Measurements from ENCODE around the gene ACOT11. TPM values are rescaled to one million over a fixed set of nuclear protein-coding genes. Genes with fewer than 3 reads are reported as not detected.

The ACOT11 gene
- total RNA-seq, 3 donors from 2014 or later = 0.25 to 0.35 (median 0.34) TPM

DNA sequence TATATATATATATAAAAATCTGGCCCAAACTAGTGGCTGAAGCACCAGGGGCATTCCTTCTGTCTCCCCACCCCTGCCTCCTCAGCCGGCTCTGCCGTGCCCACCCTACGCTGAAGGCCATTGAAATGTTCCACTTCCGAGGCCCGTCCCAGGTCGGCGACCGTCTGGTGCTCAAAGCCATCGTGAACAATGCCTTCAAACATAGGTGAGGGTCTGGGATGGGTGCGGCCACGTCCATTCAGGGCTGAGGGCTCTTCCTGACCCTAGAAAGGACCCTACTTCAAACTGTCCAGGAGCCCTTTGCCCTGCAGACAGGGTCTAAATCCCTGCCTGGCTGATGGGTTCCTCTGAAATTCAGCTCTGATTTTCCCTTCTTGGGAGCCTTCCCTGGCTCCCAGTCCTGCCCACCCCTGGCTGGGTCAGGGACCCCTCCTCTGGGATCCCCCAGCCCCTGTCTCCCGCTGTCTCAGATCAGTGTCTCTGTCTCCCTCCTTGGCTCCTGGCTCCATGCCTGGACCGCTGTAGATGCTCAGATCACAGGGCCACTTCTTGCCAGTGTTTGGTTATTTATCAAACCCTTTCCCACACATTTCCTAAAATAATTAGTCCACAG lies 51.3 kb downstream of the ACOT11 start:
- Mint-ChIP-seq H3K4me3 (no peak overlapping the region), H3K9me3 (no peaks in the 10 kb centered on the region), H3K36me3 (ENCODE audit: insufficient read depth) (no peaks in the 10 kb centered on the region), H3K4me1 (ENCODE audit: low read depth) (peaks cover 2% of the 10 kb centered on the region), H3K27me3 (ENCODE audit: low read depth) (no peaks in the 10 kb centered on the region)
- ATAC-seq = no peak
- no peak for DNase-seq

DNA sequence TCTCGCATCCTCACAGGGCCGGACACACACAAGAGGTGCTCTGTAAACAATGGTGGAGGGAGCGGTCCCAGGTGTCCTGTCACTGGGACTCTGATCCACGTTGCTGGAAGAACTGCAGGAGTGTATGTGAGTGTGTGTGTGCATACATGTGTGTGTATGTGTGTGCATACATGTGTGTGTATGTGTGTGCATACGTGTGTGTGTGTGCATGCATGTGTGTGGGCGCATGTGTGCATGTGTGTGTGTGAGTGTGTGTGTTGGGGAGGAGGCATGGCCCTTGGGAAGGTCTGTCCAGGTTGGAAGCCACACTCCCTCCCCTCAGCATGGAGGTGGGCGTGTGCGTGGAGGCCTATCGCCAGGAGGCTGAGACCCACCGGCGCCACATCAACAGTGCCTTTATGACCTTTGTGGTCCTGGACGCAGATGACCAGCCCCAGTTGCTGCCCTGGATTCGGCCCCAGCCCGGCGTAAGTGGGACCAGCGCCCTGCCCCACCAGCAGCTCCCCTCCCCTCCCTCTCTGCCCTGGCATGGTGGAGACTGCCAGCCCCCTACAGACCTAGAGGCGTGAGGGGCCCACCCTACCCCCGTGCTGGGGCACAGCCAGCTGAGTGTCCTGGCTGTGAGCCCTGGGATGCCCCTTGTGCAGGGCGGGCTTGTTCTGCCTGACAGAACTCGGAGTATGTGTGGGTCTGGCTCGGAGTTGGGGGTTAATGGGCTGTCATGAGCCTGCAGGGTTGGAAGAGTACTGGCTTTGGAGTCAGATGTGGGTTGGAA lies 53.1 kb downstream of the ACOT11 start:
- Mint-ChIP-seq H3K4me3 (no peak overlapping the region), H3K36me3 (ENCODE audit: insufficient read depth) (no peaks in the 10 kb centered on the region), H3K27me3 (ENCODE audit: low read depth) (no peaks in the 10 kb centered on the region), H3K4me1 (ENCODE audit: low read depth) (peaks cover 13% of the 10 kb centered on the region), H3K9me3 (no peaks in the 10 kb centered on the region)
- no peak for DNase-seq
- no peak for ATAC-seq

DNA sequence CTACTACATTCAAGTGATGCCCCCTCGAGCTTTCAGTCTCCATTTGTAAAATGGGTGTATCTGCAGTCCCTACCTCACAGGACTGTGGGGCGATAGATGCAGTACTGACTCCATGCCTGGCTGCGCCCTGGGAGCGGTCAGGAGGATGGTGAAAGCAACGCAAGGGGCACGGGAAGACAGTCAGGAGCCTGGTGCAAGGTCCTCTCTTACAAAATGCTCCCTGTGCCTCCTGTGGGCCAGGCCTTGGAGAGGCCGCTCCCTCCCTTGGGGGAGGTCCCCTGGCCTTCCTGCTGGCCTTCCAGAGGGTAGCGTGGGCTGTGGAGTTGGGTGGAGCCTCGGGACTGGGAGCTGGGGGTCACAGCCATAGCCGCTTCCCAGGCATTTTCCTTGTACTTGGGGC lies 53.7 kb downstream of the ACOT11 start:
- ATAC-seq (no peak), DNase-seq (no peak)
- no peak overlapping the region for H3K4me3 Mint-ChIP-seq
- no peaks in the 10 kb centered on the region for H3K27me3 Mint-ChIP-seq (ENCODE audit: low read depth)
- no peaks in the 10 kb centered on the region for H3K36me3 Mint-ChIP-seq (ENCODE audit: insufficient read depth)
- H3K9me3 Mint-ChIP-seq = no peaks in the 10 kb centered on the region
- H3K4me1 Mint-ChIP-seq (ENCODE audit: low read depth) = peaks cover 13% of the 10 kb centered on the region

DNA sequence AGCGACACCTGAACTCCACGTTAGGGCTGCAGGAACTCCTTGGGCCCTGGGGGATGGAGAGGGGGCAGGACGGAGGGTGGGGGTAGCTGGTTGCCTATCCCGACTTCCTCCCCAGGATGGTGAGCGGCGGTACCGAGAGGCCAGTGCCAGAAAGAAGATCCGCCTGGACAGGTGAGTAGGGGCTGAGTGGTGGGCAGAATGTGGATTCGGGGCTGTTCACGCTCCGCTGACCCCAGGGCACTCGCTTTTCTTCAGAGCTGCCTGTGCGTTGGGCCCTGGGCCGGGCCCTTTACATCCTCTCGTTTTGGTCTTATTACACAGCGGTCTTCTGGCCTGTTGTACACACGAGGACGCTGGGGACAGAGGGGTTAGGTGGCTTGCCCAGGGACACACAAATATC lies 54.5 kb downstream of the ACOT11 start:
- Mint-ChIP-seq H3K9me3 (no peaks in the 10 kb centered on the region), H3K27me3 (ENCODE audit: low read depth) (no peaks in the 10 kb centered on the region), H3K36me3 (ENCODE audit: insufficient read depth) (no peaks in the 10 kb centered on the region), H3K4me3 (no peak overlapping the region), H3K4me1 (ENCODE audit: low read depth) (peaks cover 13% of the 10 kb centered on the region)
- DNase-seq (no peak), ATAC-seq (no peak)

DNA sequence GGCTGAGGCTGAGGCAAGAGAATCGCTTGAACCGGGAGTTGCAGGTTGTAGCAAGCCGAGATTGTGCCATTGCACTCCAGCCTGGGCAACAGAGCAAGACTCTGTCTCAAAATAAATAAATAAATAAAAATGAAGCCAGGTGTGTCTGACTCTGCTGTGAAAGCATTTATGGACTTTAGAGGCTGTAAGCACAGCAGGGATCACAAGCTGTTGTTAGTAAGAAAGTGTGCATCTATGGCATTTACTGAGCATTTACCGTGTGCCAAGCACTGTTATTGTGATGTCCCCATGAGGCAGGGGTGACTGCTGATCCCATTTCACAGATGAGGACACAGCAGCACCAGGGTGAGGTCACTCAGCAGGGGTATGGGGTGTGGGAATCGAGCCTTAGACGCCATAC lies 55.2 kb downstream of the ACOT11 start:
- Mint-ChIP-seq H3K36me3 (ENCODE audit: insufficient read depth) (no peaks in the 10 kb centered on the region), H3K4me1 (ENCODE audit: low read depth) (peaks cover 13% of the 10 kb centered on the region), H3K27me3 (ENCODE audit: low read depth) (no peaks in the 10 kb centered on the region), H3K9me3 (no peaks in the 10 kb centered on the region), H3K4me3 (no peak overlapping the region)
- no peak for ATAC-seq
- DNase-seq = no peak

DNA sequence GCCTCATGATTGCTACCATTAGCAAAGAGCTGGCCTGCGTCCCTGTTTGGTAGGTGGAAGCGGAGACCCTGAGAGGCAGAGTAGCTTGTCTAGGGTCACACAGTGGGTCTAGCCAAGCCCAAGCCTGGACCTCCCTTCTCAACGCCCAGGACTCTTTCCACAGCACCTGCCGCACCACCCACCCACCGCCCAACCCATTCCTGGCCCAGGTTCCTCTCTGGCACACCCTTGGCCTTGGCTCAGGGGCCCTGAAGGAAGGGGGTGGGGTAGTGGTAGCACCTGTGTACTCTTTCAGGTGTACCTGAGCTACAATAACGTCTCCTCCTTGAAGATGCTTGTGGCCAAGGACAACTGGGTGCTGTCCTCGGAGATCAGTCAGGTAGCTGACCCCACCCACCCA lies 56.0 kb downstream of the ACOT11 start:
- ATAC-seq = no peak
- H3K4me3 Mint-ChIP-seq = no peak overlapping the region

DNA sequence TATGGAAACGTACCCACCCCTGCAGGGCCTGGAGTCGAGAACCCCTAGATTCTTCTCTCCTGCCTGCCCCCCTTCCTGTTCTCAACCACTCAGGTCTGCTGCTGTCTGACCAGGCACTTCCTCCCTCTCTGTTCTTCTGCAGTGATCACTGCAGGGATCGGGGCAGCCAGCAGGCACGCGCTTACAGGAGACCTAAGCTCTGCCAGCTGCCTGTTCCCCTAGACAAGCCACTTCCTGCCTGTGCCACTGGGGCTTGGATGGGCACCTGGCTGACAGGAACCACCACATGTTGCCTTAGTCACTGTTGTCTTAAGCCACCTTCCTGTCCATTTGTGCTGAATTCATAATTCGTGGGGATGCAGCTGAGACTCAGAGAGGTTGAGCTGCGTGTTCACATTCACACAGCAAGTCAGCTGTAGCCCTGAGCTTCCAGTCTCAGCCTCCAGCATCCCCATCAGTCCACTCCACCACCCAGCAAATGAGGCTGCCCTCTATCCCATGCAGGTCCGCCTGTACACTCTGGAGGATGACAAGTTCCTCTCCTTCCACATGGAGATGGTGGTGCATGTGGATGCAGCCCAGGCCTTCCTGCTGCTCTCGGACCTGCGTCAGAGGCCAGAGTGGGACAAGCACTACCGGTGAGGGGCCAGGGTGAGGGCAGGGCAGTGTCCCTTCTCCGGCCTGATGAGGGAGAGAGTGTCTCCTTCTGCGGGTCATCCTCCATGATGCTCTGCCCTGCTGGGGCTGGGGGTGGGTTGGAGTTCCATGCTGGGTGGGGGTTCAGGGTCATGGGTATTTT lies 56.7 kb downstream of the ACOT11 start:
- H3K4me1 Mint-ChIP-seq (ENCODE audit: low read depth) = peaks cover 13% of the 10 kb centered on the region
- H3K27me3 Mint-ChIP-seq (ENCODE audit: low read depth) = no peaks in the 10 kb centered on the region
- H3K4me3 Mint-ChIP-seq = peak overlapping the region; percentile 2
- DNase-seq = no peak
- ATAC-seq = peak; percentile 49 to 68
- no peaks in the 10 kb centered on the region for H3K9me3 Mint-ChIP-seq
- H3K36me3 Mint-ChIP-seq (ENCODE audit: insufficient read depth) = no peaks in the 10 kb centered on the region

More for the DNA sequence above, 56.0 kb downstream of the ACOT11 start:
- Mint-ChIP-seq H3K4me1 (ENCODE audit: low read depth) (peaks cover 13% of the 10 kb centered on the region), H3K9me3 (no peaks in the 10 kb centered on the region), H3K36me3 (ENCODE audit: insufficient read depth) (no peaks in the 10 kb centered on the region), H3K27me3 (ENCODE audit: low read depth) (no peaks in the 10 kb centered on the region)
- DNase-seq = no peak

DNA sequence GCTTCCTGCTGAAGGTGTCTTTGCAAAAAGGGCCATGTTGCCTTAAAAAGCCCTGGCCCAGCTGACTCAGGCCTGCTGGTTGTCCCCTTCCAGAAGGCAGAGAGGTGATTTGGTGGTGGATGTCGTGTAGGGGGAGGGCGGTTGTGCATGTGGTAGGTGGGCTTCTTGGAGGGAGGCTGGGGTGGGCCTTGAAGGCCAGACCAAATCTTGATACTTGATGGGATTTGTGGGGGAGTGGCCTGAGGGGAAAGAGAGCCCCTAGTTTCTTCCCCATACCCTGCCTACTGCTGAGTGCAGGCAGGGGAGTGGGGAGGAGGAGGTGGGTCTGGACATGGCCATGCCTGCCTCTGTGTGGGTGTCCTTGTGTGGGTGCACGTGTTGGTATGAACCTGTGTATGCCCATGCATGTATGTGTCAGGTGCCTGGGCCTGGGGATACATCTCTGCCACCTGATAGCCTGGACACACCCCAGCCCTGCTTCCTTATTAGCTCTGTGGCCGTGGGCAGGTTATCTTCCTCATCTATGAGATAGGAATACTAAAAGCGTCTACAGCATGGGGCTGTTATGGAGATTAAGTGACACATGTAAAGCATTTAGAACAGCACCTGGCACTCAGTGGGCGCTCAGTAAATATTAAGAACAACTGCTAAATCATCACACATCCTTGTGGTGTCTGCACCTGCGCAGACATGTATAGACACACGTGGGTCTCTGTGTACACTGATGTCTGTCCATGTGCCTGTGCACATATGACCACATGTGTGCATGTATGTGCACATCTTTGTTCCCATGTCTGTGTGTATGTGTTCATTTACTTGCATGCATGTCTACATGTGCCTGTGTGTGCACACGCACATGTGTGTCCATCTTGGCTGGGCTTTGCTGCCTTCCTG lies 58.3 kb downstream of the ACOT11 start:
- no peaks in the 10 kb centered on the region for H3K27me3 Mint-ChIP-seq (ENCODE audit: low read depth)
- no peak for ATAC-seq
- no peaks in the 10 kb centered on the region for H3K9me3 Mint-ChIP-seq
- H3K4me3 Mint-ChIP-seq = no peak overlapping the region
- no peaks in the 10 kb centered on the region for H3K36me3 Mint-ChIP-seq (ENCODE audit: insufficient read depth)
- DNase-seq = no peak
- H3K4me1 Mint-ChIP-seq (ENCODE audit: low read depth) = peaks cover 13% of the 10 kb centered on the region

DNA sequence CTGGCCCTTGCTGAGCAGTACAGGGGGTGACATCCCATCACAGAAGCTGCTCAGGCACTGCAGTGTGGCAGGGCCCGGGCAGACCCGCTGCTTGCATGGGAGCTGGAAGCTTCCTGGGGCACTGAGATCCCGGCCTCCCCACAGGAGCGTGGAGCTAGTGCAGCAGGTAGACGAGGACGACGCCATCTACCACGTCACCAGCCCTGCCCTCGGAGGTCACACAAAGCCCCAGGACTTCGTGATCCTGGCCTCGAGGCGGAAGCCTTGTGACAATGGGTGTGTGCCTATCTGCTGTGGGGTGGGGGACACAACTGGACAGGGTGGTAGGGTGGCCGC lies 58.9 kb downstream of the ACOT11 start:
- peaks cover 13% of the 10 kb centered on the region for H3K4me1 Mint-ChIP-seq (ENCODE audit: low read depth)
- no peaks in the 10 kb centered on the region for H3K36me3 Mint-ChIP-seq (ENCODE audit: insufficient read depth)
- DNase-seq (no peak), ATAC-seq (no peak)
- H3K4me3 Mint-ChIP-seq = no peak overlapping the region
- no peaks in the 10 kb centered on the region for H3K9me3 Mint-ChIP-seq
- H3K27me3 Mint-ChIP-seq (ENCODE audit: low read depth) = no peaks in the 10 kb centered on the region

DNA sequence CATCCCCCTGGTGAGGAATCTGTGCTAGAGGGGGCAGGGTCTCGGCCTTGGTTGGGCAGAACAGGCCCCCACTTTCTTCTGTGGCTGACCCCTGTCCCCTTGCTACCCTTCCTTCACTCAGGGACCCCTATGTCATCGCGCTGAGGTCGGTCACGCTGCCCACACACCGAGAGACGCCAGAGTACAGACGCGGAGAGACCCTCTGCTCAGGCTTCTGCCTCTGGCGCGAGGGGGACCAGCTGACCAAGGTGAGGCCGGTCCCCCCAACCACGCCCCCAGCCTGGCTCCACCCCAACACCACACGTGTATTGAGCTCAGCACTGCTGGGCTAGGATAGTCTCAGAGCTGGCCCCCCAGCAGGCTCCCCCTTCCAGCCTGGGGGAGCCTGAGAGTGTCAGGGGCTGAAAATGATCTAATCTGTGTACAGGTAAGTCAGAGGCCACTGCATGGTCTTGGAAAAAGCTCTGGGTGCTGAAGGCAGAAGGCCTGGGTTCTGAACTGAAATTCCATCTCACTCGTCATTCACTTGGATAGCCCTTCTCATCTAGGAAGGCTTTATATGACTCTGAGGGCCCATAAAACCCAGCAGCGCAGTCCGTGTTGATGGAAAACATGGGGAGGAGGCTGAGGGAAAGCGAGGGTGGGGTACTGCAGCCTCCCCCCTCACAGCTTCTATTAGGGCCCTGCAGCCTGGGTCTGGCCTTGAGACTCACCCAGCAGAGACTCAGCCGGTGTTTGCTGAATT lies 60.0 kb downstream of the ACOT11 start:
- ATAC-seq = no peak
- Mint-ChIP-seq H3K4me3 (no peak overlapping the region), H3K9me3 (no peaks in the 10 kb centered on the region), H3K4me1 (ENCODE audit: low read depth) (peaks cover 13% of the 10 kb centered on the region), H3K36me3 (ENCODE audit: insufficient read depth) (no peaks in the 10 kb centered on the region), H3K27me3 (ENCODE audit: low read depth) (no peaks in the 10 kb centered on the region)
- DNase-seq = no peak

DNA sequence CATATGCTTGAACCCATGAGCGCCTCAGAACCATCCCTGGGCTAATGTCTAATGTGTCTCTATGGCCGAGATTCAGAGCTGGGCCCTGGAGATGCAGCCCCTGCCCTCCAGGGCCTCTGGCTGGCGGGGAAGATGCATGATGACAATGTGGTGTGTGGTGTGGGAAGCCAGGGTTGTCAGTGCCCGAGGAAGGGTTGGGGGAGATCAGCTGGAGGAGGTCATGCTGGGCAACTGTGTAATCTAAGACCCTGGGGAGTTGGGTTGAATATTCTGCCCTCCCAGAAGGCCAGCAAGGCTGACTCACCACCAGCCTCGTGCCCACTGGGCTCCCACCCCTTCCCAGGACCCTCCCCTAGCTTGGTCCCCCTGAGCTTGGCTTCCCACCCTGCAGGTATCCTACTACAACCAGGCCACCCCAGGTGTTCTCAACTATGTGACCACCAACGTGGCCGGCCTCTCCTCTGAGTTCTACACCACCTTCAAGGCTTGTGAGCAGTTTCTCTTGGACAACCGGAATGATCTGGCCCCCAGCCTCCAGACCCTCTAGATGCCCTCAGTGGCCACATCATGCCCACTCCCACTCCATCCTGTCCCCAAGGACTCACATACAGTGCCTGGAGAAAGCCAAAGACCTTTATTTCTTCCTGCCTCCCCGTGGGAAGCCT lies 60.7 kb downstream of the ACOT11 start:
- Mint-ChIP-seq H3K27me3 (ENCODE audit: low read depth) (no peaks in the 10 kb centered on the region), H3K4me3 (no peak overlapping the region), H3K9me3 (no peaks in the 10 kb centered on the region), H3K4me1 (ENCODE audit: low read depth) (peaks cover 13% of the 10 kb centered on the region), H3K36me3 (ENCODE audit: insufficient read depth) (no peaks in the 10 kb centered on the region)
- ATAC-seq (no peak), DNase-seq (no peak)

DNA sequence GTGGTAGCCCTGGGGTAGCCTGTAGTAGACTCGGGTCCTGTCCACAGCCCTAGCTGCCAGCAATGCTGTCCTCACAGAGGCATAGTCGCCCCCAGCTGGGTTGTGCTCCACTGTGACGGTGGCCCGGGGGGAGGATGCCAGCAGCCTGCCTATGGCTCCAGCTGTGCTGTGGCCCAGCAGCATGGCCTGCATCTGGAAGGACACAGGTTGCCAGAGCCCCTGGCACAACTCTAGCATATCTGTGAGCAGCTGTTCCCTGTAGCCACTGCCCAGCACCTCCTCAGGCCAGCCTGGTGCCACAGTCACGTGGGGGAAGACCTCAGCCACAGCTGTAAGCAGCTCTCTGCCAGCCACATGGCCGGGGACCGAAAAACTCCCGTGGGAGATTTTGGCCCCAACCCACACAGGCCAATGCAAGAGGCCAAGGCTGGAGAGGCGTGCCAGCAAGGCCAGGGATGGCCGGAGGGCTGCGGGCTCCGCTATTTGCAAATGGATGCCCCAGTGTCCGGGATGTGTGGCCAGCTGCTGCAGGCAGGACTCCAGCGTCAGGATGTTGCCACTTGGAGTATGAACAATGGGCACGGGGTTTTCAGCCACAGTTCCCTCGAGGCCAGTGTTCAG lies 61.4 kb downstream of the ACOT11 start:
- H3K36me3 Mint-ChIP-seq (ENCODE audit: insufficient read depth) = no peaks in the 10 kb centered on the region
- H3K27me3 Mint-ChIP-seq (ENCODE audit: low read depth) = no peaks in the 10 kb centered on the region
- ATAC-seq (no peak), DNase-seq (no peak)
- peaks cover 9% of the 10 kb centered on the region for H3K4me1 Mint-ChIP-seq (ENCODE audit: low read depth)
- H3K4me3 Mint-ChIP-seq = no peak overlapping the region
- no peaks in the 10 kb centered on the region for H3K9me3 Mint-ChIP-seq

DNA sequence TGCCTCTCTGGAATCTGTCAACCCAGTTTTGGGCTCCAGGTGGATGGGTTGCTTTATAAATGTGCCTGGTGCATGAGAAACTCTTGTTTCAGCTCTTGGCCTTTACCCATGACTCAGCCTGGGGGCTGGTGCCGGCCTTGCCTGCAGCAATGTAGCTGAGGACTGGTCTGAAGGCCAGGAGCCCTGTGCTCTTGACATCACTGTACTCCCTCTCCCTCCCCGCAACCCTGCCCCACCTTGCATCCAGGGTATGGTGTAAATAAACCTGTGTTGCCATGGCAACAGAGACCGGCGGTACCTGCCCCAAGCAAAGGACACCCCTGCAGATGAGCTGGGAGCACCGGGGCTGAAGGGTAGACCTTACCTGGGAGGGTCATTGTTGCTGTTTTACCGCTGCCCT lies 62.0 kb downstream of the ACOT11 start:
- H3K4me1 Mint-ChIP-seq (ENCODE audit: low read depth) = peaks cover 3% of the 10 kb centered on the region
- H3K27me3 Mint-ChIP-seq (ENCODE audit: low read depth) = no peaks in the 10 kb centered on the region
- H3K9me3 Mint-ChIP-seq = no peaks in the 10 kb centered on the region
- no peak for DNase-seq
- no peak for ATAC-seq
- H3K36me3 Mint-ChIP-seq (ENCODE audit: insufficient read depth) = no peaks in the 10 kb centered on the region
- no peak overlapping the region for H3K4me3 Mint-ChIP-seq
